ENCODE results near the gene TPRX1.

GRCh38 chr19:47762151-47762550 lies 42.2 kb downstream of the TPRX1 start:
- TF ChIP-seq CTCF (IDR thresholded peaks at IDR 0.05): no peak
- TF ChIP-seq POLR2A (IDR thresholded peaks at IDR 0.05): no peak

Data from thyroid gland (tissue), 4 donors.